NCI-H774 (cell line): ENCODE results near the gene PLA2R1.
"Not testable (repeated sequence)": the region's sequence is repeated elsewhere in the genome, so short reads cannot be mapped to it uniquely, and the experiment has no call there.

Experiments used
- DNase-seq: peaks from one replicate; lab custom pipeline; 2025; lab: John Stamatoyannopoulos, UW

PLA2R1 gene

GRCh38 chr2:160063879-160064612, 1.6 kb upstream of the PLA2R1 start:
- DNase-seq = no peak

DNA sequence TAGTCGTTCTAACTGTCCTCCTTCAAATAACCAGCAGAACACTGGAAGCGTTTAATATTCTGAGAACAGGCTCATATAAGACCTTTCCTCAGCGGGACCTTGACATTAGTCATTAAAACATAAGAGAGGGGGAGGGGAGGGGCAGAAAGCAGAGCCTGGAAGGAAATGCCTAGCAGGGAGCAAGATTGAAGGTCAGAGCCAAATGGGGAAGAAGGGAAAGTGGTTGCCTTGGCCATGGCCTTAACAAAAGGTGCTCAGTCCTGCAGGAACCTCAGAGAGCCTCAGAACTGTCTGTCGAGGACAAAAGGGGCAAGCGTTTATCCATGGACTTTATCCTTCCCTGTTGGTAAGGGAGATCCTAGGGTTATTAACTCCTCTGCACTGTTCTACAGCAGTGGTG, 856 bp upstream of the PLA2R1 start:
- DNase-seq = no peak

DNA sequence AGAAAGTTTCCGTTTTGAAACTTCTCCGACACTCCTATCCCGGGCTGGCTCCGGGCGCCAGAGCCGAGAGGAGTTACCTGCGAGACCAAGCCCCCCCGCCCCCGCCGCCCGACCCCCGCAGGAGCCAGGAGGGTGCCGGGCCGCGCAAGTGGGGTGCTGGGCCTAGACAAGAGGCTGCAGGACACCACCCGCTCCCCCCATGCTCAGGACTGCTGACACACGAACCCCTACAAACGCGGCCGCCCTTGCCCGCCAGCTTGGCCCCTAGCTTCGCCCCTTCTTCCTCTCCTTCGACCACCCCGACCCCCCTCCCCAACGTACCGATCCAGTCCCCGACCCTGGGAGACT, 497 bp downstream of the PLA2R1 start:
- DNase-seq = no peak

DNA sequence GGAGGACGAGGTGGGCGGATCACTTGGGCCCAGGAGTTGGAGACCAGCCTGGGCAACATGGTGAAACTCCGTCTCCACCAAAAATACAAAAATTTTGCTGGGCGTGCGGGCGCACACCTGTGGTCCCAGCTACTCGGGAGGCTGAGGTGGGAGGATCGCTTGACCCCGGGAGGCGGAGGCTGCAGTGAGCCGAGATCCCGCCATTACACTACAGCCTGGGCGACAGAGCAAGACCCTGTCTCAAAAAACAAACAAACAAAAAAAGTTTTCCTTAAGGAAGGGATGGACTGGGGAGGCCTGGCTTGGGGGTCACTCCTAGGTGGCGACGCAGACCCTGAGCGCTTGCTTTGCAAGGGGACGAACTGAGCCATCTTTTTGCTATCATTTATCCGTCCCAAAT, 882 bp downstream of the PLA2R1 start:
- DNase-seq = no peak

- no peak for DNase-seq
These were observed 2.1 kb downstream of the PLA2R1 start for GRCh38 chr2:160060297-160060696.

GRCh38 chr2:160057356-160057755, 5.1 kb downstream of the PLA2R1 start:
- no peak for DNase-seq

- no peak for DNase-seq
These were observed 6.7 kb downstream of the PLA2R1 start for GRCh38 chr2:160055726-160056108.

DNA sequence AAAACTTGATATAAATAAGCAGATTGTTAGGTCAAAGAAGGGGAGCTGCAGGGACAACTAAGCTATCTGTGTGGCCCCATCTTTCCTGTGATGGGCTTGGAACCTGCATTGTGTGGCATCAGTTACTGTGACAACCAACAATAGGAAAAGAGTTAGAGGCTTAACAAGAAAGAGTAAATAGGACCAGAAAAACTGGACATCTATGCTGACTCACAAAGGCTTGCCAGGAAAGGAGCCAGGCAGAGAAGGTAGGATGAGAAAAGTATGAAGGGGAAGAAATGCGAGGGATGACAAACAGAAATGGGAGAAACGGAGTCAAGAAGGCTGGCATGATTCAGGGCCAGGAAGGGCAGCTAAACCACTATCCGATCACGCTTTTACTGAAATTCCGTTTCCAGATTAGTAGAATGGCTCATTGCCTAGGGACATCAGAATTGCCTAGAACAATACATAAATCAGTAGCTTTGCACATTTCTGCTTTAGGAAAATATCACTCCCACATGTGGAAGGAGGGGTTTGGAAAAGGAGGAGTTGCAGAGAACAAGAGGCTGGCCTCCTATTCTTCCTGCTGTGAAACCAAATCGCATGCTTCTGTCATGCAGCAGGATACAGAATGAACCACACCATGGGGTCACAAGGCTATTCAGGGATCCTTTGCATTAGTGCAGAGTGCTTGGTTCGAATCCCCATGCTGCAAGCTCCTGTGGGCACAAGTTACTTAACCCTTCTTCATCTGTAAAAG, 7.3 kb downstream of the PLA2R1 start:
- no peak for DNase-seq

GRCh38 chr2:160053946-160054345, 8.5 kb downstream of the PLA2R1 start:
- DNase-seq = no peak

DNA sequence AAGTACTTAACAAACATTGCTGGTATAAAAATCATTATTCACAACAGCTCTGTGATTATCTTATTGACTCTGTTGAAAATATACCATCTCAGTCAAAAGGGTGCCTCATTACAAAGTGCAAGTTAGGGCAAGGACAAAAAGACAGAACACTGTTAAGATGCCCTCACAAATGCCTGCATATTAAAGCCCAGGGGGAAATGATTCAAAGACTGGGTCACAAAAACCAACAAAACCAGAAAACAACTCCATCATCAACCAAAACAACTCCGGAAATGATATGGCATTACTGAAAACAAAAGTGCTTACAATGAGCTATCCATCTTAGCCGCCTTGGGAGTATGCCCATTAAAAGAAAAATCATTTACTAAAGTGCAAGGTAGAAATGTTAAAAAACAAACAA, 9.9 kb downstream of the PLA2R1 start:
- DNase-seq = no peak

DNA sequence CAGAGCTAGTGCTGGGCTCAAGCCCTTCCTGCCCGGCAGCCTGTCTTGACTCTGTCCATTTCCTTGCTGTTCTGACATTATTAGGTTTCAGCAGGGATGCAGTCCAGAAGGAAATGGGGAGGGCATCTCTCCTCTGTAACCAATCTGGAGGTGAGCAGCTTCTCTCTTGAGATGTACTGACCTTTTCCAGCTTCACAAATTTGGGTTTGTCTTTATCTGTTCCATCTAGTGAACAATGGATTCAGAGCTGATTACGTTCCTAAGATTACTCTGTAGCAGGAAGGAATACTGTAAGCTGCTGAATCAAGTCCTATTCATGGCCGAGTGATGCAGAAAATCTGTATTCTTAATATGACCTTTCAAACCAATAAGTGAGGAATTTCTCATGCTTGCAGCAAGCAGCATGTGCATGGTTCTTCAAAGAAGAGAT, 11.0 kb downstream of the PLA2R1 start:
- DNase-seq = no peak

GRCh38 chr2:160050147-160050546, 12.3 kb downstream of the PLA2R1 start:
- no peak for DNase-seq

- DNase-seq = no peak
These were observed 16.7 kb downstream of the PLA2R1 start for GRCh38 chr2:160045703-160046210.

- DNase-seq = no peak
These were observed 17.7 kb downstream of the PLA2R1 start for GRCh38 chr2:160044728-160045127.

- DNase-seq = no peak
These were observed 19.1 kb downstream of the PLA2R1 start for GRCh38 chr2:160043265-160043664.

- no peak for DNase-seq
These were observed 20.4 kb downstream of the PLA2R1 start for GRCh38 chr2:160042054-160042453.

DNA sequence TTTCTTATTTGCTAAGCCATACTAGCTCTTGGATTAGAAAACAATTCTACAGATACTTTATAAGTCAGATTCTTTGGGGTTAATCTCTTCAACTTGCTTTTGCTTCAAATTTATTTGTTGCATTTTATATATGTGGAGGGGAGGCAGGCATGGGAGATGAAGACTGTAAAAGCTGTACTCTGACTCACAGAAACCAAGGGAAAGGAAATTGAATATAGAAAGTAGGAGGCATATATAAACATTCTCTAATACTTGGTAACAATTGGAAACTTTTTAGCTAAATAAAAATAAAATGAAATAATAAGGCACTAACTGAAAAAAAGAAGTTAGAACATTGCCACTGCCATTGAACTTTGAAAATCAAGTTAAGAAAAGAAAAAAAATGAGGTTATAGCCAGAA, 21.3 kb downstream of the PLA2R1 start:
- no peak for DNase-seq

DNA sequence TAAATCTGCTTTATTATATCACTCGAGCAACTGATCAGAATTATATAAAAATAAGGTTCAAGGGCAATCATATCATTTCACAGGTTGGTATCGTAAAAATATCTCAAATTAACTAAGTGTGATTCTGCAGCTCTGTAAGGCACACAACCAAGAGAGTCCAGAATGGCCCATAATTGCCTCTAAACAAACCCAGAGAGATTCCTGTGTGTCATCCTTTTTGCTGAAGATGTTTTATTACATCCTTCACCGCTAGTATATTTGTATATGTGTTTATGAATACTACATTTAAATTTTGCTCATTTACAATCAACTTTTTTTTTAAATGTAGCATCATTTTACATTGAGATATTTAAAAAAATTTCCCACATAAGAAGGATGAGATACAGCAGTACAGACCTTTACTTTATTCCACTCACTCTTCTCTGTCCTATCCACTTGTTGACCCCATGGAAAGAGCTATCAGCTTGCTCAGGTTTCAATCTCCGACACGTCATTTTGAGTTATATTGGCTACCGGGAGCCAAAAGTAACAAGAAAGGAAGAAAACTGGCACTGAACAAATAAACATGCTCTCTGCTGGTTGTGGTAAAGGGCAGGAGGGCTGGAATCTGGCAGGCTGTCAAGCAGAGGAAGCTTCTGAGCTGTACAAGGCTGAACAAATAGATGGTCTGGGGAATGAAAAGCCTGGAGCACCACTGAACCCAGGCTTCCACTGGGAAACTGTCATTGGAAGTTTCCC, 23.1 kb downstream of the PLA2R1 start:
- DNase-seq = no peak

- DNase-seq = not testable (repeated sequence)
These were observed 23.8 kb downstream of the PLA2R1 start for GRCh38 chr2:160038662-160039061.

DNA sequence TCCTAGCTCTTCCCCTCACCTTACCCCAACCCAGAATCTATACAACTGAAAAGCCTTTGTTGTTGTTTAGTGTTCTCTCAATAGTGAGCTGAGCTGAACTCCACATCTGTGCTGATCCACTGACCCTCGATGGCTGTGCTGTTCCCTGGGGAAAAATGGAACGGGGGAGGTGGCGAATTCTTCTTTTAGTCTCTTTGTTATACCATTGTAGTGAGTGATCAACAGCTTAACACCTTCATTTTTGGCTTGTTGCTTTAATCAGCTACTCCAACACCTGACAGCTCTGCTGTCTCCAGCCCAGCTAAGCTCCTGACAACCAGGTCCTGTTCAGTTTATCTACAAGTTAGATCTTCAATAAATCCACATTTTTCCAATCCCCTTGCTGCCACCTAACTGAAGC, 25.7 kb downstream of the PLA2R1 start:
- no peak for DNase-seq

- no peak for DNase-seq
These were observed 27.3 kb downstream of the PLA2R1 start for GRCh38 chr2:160035125-160035524.

- DNase-seq = no peak
These were observed 28.0 kb downstream of the PLA2R1 start for GRCh38 chr2:160034396-160034795.
